ENCODE data around the gene APOL1. TPM values are rescaled to one million over a fixed set of nuclear protein-coding genes. Genes with fewer than 3 reads are reported as not detected.
"Not testable (repeated sequence)": the region's sequence is repeated elsewhere in the genome, so short reads cannot be mapped to it uniquely, and the experiment has no call there.

Gene APOL1
- total and polyA plus RNA-seq, 5 donors = 13.6 to 29.8 (median 16.3) TPM

DNA sequence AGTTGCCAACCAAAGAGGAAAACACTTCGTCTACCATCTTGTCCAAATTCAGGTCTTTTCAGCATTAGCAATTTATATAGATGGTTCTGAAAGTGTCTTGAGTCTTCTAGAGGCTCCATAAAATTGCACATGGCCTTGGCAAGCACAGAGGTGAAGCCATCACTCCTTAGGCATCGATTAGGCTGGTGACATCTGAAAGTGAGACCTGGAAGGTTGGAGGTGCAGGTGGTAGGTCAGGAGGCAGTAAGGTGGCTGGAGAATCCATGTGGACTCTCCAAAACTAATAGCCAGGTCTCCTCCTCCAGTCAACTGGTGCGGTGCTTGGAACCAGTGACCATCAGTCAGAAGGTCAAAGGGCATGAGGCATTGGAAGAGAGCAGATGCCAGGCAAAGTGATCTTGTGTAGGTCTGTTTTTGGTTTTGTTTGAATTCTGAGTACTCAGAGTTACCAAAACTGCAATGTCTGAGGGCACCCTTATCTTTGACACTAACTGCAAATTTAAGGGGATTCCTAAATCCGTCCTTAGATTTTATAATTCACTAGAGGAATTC is 7.1 kb upstream of the APOL1 start:
- ATAC-seq = no peak
- Histone ChIP-seq H3K27ac (ENCODE audit: low read length) (no peak overlapping the region), H3K4me3 (ENCODE audit: low read length) (no peak overlapping the region), H3K4me1 (ENCODE audit: control insufficient read depth, insufficient read depth, low read length) (peaks cover 12% of the 10 kb centered on the region), H3K27me3 (ENCODE audit: control insufficient read depth, insufficient read depth) (no peaks in the 10 kb centered on the region), H3K9me3 (ENCODE audit: control insufficient read depth, low read length) (no peaks in the 10 kb centered on the region)
- intact Hi-C loops (cut with DNase I) = no loop called here
- WGBS = 71% methylated on average over 4 of the region's 4 CpGs
- DNase-seq = no peak

DNA sequence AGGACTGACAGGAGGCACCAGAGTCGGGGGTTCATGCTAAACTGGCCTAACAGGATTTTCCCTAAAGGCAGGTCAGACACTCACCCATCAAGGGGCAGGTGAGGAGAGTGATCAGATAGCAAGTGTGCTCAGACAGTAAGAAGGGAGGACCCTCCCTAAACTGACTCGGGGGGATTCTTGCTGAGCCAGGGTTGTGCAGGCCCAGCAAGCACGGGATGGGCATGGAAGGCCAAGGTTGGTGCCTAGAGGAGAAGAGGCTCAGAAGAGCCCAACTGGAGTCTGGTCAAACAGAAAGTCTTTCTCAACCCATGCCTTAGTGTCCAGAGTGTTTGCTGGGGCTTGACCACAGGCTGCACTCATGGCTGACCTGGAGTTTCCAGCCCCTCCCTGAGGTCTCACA is 6.2 kb upstream of the APOL1 start:
- no peak for ATAC-seq
- Histone ChIP-seq H3K27ac (ENCODE audit: low read length) (no peak overlapping the region), H3K4me3 (ENCODE audit: low read length) (no peak overlapping the region), H3K9me3 (ENCODE audit: control insufficient read depth, low read length) (no peaks in the 10 kb centered on the region), H3K4me1 (ENCODE audit: control insufficient read depth, insufficient read depth, low read length) (peaks cover 12% of the 10 kb centered on the region), H3K27me3 (ENCODE audit: control insufficient read depth, insufficient read depth) (no peaks in the 10 kb centered on the region)
- WGBS = 89% methylated on average over 3 of the region's 3 CpGs
- intact Hi-C loops (cut with DNase I) = no loop called here
- DNase-seq = no peak

DNA sequence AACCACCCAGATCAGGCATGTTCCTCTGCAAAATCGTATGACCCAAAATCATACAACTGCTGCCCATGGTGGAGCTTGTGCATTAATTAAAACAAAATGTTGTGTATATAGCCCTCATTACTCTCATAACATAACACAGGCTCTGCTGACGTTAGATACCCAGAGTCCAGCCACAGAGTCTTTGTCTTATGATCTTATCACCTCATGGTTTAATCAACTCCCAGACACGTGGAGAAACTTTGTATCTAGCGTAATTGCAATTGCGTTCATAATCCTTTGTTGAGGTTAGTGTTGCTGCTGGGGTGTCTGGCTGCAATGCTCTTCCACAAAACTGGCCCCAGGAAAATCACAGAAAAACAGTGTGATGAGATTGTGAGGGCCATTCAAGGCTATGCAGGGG is 5.0 kb upstream of the APOL1 start:
- intact Hi-C loops (cut with DNase I) = no loop called here
- no peak for DNase-seq
- no peaks in the 10 kb centered on the region for H3K27me3 ChIP-seq (ENCODE audit: control insufficient read depth, insufficient read depth)
- H3K9me3 ChIP-seq (ENCODE audit: control insufficient read depth, low read length) = no peaks in the 10 kb centered on the region
- ATAC-seq = no peak
- H3K27ac ChIP-seq (ENCODE audit: low read length) = no peak overlapping the region
- peaks cover 12% of the 10 kb centered on the region for H3K4me1 ChIP-seq (ENCODE audit: control insufficient read depth, insufficient read depth, low read length)
- 79% methylated on average over 5 of the region's 5 CpGs for WGBS
- H3K4me3 ChIP-seq (ENCODE audit: low read length) = no peak overlapping the region

DNA sequence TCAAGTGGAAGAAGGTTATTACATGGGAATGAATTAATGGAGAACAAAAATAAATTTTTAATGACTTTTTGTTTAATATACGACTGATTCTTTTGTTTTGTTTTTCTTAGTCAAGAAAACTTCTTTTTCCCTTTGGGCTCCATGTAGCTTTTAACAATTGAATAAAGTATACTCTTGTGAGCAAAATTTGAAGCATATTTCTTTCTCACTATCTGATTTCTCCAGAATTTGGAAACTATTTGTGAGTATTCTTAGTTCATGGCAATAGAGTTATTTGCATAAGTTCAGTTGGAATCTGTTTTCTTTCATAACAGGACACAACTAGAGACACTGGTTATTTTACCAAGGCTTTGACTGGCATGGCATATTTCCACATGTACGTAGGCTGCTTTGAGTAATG is 3.8 kb upstream of the APOL1 start:
- 92% methylated on average over 2 of the region's 2 CpGs for WGBS
- Histone ChIP-seq H3K27ac (ENCODE audit: low read length) (no peak overlapping the region), H3K9me3 (ENCODE audit: control insufficient read depth, low read length) (no peaks in the 10 kb centered on the region), H3K4me1 (ENCODE audit: control insufficient read depth, insufficient read depth, low read length) (peaks cover 12% of the 10 kb centered on the region), H3K27me3 (ENCODE audit: control insufficient read depth, insufficient read depth) (no peaks in the 10 kb centered on the region), H3K4me3 (ENCODE audit: low read length) (no peak overlapping the region)
- DNase-seq (no peak), ATAC-seq (no peak)
- intact Hi-C loops (cut with DNase I) = no loop called here

DNA sequence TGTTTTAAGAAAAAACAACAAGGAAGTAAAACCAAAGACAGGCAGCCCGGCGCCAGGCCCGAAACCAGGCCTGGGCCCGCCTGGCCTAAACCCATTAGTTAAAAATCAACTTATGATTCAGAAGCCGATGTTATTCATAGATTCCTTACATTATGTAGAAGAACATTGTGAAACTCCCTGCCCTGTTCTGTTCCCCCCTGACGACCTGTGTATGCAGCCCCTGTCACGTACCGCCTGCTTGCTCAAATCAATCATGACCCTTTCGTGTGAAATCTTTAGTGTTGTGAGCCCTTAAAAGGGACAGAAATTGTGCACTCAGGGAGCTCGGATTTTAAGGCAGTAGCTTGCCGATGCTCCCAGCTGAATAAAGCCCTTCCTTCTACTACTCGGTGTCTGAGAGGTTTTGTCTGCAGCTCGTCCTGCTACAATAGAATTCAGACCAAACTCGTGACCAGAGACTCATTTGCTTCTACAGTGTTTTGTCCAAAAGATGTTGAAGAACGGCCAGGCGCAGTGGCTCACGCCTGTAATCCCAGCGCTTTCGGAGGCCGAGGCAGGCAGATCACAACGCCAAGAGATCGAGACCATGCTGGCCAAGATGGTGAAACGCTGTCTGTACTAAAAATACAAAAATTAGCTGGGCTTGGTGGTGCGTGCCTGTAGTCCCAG is 2.5 kb upstream of the APOL1 start:
- intact Hi-C loops (cut with DNase I); H3K4me3 ChIP-seq (ENCODE audit: low read length); ATAC-seq; DNase-seq; H3K9me3 ChIP-seq (ENCODE audit: control insufficient read depth, low read length); H3K27me3 ChIP-seq (ENCODE audit: control insufficient read depth, insufficient read depth); H3K27ac ChIP-seq (ENCODE audit: low read length): not testable (repeated sequence)
- H3K4me1 ChIP-seq (ENCODE audit: control insufficient read depth, insufficient read depth, low read length) = peaks cover 13% of the 10 kb centered on the region
- 93% methylated on average over 24 of the region's 24 CpGs for WGBS

DNA sequence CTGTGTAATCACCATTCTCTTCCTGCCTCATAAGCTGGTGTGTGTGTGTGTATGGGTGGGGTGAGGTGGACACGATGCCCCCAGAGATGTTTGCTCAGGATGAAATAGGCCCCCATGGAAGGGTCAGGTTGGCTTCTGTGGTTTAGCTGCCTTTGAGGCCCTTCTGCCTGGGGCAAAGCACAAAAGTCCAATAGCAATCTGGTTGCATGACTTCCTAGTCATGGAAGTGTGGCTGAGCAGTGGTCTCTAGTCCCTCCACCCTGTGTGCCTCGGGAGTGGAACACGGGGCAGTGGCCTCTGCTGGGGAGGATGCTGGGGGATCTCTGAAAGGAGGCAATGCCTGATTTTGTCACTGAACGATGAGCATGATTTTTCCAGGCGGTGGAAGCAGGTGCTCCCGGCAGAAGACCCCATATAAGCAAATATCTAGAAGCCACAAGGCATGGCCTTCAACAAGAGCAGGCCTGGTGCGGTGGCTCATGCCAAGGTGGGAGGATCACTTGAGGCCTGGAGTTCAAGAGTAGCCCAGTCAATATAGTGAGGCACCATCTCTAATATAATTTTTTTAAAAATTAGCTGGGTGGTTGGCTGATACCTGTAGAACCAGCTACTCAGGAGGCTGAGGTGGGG is 839 bp upstream of the APOL1 start:
- H3K9me3 ChIP-seq (ENCODE audit: control insufficient read depth, low read length) = not testable (repeated sequence)

DNA sequence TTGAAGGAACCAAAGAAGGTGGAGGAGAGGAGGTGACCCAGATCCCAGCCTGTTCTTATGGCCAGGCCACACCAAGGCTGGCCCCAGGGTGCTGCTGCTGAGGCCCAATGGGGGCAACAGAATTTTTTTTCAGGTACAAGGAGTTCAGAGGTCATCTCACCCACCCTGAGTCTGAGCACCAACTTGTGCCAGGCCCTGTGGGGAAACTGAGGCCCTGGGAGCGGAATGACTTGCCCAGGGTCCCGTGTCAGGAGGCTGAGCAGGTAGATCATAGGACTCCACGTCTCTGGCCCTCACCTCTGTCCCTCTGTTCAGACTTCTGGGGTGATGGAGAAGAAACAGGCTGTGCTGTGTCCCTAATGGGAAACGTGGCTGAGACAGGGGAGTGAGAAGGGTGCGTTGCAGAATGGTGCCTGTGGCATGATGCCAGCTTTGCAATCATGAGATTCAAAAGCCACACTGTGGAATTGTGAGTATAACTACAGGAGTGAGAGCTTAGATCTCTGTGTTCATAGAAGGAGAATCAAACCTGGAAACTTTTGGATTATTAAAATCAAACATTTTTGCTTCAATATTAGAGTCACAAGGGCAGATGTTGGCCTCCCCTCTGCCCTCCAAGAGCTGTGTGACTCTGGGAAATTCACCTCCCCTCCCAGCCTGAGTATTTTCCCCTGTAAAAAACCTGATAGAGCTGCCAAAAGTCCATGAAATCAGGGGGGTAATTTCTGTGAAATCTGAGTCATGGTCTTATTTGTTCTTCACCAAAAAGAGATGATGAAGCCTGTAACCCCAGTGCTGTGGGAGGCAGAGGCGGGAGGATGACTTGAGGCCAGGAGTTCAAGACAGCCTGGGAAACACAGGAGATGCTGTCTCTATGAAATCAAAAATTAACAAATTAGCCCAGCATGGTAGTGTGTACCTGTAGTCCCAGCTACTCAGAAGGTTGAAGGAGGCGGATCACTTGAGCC is 874 bp downstream of the APOL1 start:
- DNase-seq = peak in 1 of 3 donors; percentile 76

More for the DNA sequence above, 839 bp upstream of the APOL1 start:
- DNase-seq; ATAC-seq; H3K27me3 ChIP-seq (ENCODE audit: control insufficient read depth, insufficient read depth); intact Hi-C loops (cut with DNase I); H3K27ac ChIP-seq (ENCODE audit: low read length); H3K4me3 ChIP-seq (ENCODE audit: low read length): not testable (repeated sequence)
- WGBS = 91% methylated on average over 7 of the region's 7 CpGs
- peaks cover 13% of the 10 kb centered on the region for H3K4me1 ChIP-seq (ENCODE audit: control insufficient read depth, insufficient read depth, low read length)

DNA sequence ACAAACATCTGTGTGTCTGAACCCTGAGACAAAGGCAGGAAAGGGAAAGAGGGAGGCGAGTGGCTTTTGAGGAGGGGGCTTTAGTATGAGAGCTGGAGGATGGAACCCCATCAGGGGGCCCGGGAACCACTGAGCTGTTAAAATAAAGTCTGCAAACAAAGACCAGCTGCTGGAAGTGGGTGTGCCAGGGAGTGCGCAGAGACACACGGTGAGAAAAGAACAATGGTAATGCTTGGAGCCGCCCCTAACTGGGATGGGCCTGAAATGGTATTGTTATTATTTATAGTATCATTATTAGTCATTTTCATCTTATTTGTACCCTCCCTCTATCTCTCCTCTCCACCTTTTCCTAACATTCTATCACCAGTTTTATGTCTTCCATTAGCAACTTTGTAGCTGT is 2.6 kb downstream of the APOL1 start:
- no CpG with 5 or more reads among the region's 5 CpGs for WGBS
- DNase-seq; H3K27me3 ChIP-seq (ENCODE audit: control insufficient read depth, insufficient read depth); intact Hi-C loops (cut with DNase I); H3K9me3 ChIP-seq (ENCODE audit: control insufficient read depth, low read length); H3K4me3 ChIP-seq (ENCODE audit: low read length): not testable (repeated sequence)
- H3K27ac ChIP-seq (ENCODE audit: low read length) = peak overlapping the region; percentile 76
- ATAC-seq = peak in 1 of 2 donors; percentile 58
- H3K4me1 ChIP-seq (ENCODE audit: control insufficient read depth, insufficient read depth, low read length) = peaks cover 17% of the 10 kb centered on the region

More for the DNA sequence above, 874 bp downstream of the APOL1 start:
- Histone ChIP-seq H3K4me1 (ENCODE audit: control insufficient read depth, insufficient read depth, low read length) (peaks cover 16% of the 10 kb centered on the region), H3K9me3 (ENCODE audit: control insufficient read depth, low read length) (no peaks in the 10 kb centered on the region), H3K27me3 (ENCODE audit: control insufficient read depth, insufficient read depth) (no peaks in the 10 kb centered on the region), H3K27ac (ENCODE audit: low read length) (peak overlapping the region; percentile 73), H3K4me3 (ENCODE audit: low read length) (peak overlapping the region; percentile 49)
- 56% methylated on average over 7 of the region's 7 CpGs for WGBS
- intact Hi-C loops (cut with DNase I) = no loop called here
- ATAC-seq = peak; percentile 17 to 29

DNA sequence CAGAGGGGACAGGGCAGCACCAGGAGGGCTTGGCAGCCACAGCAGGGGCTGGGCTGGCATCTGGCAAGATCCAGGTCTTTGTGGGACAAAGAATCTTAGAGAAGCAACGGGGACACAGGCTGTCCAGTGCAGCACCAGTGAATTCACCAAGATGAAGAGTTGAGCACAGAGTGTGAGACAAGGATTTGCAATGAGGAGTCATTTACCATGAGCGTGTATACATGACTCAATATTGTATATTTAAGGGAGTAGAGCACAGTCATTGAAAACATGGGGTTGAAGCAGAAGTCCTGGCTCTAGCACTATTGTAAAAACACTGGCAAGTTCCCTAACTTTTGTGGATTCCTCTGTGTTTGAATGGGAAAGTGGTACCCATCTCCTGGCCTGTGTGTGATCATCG is 3.5 kb downstream of the APOL1 start:
- H3K27ac ChIP-seq (ENCODE audit: low read length) = no peak overlapping the region
- peaks cover 17% of the 10 kb centered on the region for H3K4me1 ChIP-seq (ENCODE audit: control insufficient read depth, insufficient read depth, low read length)
- no peaks in the 10 kb centered on the region for H3K27me3 ChIP-seq (ENCODE audit: control insufficient read depth, insufficient read depth)
- intact Hi-C loops (cut with DNase I) = no loop called here
- H3K4me3 ChIP-seq (ENCODE audit: low read length) = no peak overlapping the region
- 82% methylated on average over 3 of the region's 3 CpGs for WGBS
- ATAC-seq (no peak), DNase-seq (no peak)
- no peaks in the 10 kb centered on the region for H3K9me3 ChIP-seq (ENCODE audit: control insufficient read depth, low read length)

DNA sequence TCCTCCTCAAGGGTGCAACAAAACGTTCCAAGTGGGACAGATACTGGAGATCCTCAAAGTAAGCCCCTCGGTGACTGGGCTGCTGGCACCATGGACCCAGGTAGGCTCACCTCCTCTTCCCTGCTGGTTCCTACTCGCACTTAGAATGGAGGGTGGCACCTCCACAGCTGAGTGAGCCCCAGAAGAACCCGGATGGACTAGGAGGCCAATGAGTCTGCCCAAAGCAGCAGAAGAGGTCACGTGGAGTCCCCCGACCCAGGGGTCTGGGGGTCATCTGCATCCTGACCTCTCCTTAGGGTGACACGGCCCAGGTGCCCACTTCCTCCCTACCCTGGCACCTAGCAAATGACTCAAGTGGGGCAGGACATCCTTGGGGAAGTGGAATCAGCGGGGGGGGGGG is 4.4 kb downstream of the APOL1 start:
- WGBS = 73% methylated on average over 8 of the region's 8 CpGs
- Histone ChIP-seq H3K9me3 (ENCODE audit: control insufficient read depth, low read length) (no peaks in the 10 kb centered on the region), H3K27me3 (ENCODE audit: control insufficient read depth, insufficient read depth) (no peaks in the 10 kb centered on the region), H3K4me1 (ENCODE audit: control insufficient read depth, insufficient read depth, low read length) (peaks cover 17% of the 10 kb centered on the region), H3K4me3 (ENCODE audit: low read length) (no peak overlapping the region), H3K27ac (ENCODE audit: low read length) (no peak overlapping the region)
- intact Hi-C loops (cut with DNase I) = no loop called here
- ATAC-seq = no peak
- DNase-seq = no peak

Data from right cardiac atrium (tissue), 5 donors.